Skin of body (tissue), 2 donors: ENCODE measurements around the gene GNG4. TPM values are rescaled to one million over a fixed set of nuclear protein-coding genes. Genes with fewer than 3 reads are reported as not detected.
A peak's percentile ranks its signal among the peaks of the same experiment; 100 is the strongest.
"Not testable (repeated sequence)": the region's sequence is repeated elsewhere in the genome, so short reads cannot be mapped to it uniquely, and the experiment has no call there.

Experiments used
- DNase-seq: peaks from one replicate; lab custom pipeline; 2025; lab: John Stamatoyannopoulos, UW
- total RNA-seq: library from RNA; depleted of rRNA; stranded (reverse); fragments of >200 nt; gene quantifications from one replicate; pipeline ENCODE4 v1.2.3, GENCODE V29; 2014

The GNG4 gene
- total RNA-seq, 1 donor from 2014 or later: 1.6 TPM

DNA sequence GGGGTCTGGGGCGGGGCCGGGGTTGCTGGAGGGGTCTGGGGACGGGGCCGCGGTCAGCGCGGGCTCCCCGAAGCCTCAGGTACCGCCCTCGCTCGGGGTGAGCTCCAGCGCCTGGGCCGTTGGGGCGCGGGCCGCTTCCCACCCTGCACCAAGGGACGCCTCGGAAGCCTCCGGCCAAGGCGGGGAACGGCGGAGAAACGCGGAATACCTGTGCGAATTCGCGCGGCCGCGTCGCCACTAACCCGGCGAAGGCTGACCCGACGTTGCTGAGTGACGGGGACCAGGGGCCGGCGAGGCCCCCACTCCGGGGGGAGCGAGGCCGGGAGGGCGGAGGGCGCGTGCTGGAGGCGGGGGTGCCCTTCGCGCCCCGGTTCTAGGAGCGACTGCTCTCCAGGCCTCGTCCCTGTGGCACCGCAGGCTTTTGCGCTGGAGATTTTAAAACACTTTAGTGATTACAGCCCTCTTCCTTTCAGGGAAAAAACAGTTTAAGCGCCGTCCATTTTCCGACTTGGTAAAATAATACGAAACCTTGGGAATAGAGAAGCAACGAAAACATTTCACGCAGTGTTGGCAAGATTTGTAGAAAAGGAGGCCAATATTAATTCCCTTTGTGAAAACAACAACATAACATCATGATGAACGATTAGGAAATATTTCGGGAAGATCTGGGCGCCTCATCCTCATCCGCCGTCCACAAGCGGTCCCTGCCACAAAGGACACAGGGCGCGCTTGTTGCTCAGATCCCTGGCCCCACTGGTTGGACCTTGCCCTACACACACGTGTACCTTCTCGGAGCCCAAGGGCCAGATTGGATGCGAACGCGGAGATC is 971 bp upstream of the GNG4 start:
- no peak for DNase-seq

DNA sequence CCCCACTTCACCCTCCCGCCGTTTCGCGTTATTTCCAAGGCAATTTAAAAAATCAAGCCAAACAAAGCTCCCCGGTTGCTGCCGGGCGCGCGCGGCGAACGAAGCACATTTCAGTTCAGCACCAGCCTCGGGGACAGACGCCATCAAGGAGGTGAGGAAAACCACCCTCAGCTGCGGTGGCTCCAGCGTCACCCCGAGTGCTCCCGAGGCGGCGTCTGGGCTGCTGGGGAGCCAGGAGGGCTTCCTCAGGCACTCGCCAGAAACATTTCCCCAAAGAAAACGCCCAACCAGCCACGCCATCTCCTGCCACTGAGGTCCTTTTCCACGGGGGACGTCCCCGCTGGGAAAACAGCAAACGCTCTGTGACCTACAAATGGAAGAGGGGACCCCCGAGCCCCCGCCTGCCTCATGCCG is 623 bp downstream of the GNG4 start:
- DNase-seq: peak; percentile 38

DNA sequence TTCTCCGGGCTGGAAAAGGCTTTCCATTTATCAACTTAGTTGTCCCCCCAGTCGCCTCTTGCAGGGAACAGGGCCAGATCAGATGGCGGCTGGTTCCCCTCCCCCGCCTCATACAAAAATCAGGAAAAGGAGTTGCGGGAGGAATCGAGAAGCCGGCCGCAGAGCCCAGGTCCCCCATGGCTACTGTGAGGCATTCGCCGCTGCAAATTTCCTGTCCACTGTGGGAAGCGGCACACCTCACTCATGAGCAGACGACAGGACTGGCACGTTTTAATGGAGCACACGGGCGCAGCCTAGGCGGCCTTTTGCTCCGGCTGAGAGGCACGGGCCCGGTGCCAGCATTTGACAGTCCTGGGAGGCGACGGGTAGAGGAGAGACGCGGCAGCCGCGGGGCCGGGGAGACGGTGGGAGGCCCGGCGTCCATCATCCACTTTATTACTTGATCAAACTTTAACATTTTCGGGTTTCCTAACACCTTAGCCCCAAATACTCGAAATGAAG is 1.1 kb downstream of the GNG4 start:
- DNase-seq: no peak

DNA sequence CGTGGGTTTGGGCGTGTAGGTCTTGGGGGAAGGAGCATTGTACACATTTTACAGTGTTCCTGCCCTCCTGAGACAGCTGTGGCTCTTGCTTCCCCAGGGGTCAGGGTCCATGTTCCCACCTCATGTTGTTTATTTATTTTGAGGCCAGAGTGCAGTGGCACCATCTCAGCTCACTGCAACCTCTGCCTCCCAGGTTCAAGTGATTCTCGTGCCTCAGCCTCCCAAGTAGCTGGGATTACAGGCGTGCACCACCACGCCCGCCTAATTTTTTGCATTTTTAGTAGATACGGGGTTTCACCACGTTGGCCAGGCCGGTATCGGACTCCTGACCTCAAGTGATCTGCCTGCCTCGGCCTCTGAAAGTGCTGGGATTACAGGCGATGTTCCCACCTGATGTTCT is 2.0 kb downstream of the GNG4 start:
- DNase-seq: not testable (repeated sequence)

DNA sequence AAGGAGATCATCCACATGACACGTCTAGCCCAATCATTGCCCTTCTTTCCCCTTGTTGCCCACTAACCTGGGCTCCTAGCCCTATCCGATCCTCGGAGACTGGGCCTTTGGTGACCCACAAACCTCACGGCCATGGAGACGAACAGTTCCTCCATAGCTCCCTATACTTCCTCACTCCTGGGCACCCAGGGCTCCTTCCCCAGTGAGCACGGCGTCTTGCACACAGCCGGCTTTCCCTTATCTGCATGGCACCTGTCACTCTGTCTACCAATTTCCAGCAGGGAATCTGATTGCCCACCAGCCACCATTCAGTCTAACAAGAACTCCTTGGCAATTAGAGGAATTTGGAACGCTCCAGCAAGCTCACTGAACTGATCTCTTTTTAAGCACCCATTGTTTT is 3.1 kb downstream of the GNG4 start:
- DNase-seq: no peak

DNA sequence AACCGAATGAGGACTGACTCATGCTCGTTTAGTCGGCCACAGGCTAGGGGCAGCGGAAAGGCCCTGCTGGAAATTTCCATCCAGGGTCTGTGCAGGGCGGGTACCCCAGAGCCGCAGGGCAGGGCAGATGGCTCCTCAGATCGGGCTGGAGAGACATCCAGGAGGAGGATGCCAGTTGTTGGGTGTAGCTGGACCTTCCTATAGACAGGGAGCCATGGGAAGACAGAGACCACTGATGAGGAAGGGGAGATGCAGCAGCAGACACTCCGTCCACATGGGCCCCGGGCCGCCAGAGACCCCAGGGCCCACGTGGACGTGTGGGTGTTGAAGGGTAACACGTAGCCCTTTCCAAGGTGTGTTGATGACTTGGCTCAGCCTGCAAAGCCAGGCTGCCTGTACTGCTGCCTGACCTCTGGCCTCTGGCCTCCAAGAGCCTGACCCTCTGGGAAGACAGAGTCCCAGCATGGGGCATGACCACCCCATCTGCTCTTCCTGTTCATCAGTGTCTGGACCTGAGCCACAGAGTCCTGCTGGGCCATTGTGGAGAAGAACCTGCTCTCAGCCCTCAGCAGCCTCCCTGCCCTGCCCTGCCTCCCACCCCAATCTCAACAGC is 4.8 kb downstream of the GNG4 start:
- no peak for DNase-seq

DNA sequence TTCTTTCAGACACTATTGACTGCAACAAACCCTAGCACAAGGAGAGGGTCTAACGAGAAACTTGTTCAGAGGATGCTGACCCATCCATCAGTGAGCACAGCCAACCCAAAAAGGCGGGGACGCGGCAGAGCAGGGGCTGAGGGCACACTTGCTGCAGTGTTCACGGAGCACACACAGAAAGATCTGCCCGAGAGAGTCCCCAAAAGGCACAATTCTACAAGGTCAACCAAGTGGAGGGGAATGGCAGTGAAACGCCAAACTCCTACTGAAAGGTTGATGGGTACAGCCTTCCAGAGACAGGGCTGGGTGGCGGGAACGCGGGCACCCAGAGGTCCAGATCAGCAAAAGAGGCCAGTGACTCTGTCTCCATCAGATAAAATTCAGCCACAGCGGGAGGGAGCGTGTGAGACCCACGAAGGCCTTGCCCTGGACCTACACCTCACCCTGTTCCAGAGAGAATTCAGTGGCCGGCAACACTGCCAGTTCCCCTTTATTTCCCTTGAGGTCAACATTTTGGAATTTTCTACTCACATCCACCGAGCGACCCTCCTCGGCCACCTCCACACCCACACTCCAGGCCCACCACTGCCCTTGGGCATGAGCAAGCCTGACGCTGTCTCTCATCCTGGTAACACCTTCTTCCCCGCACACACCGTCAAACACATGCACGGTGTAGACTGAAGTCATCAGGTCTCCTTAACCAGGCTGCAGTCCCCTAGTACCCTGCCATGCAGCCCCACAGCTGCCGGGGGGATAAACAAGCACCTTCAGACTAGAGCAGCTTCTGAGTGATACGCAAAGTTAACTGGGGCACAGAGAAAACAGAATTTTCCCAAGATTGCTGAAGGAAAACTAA is 5.5 kb downstream of the GNG4 start:
- DNase-seq: no peak

DNA sequence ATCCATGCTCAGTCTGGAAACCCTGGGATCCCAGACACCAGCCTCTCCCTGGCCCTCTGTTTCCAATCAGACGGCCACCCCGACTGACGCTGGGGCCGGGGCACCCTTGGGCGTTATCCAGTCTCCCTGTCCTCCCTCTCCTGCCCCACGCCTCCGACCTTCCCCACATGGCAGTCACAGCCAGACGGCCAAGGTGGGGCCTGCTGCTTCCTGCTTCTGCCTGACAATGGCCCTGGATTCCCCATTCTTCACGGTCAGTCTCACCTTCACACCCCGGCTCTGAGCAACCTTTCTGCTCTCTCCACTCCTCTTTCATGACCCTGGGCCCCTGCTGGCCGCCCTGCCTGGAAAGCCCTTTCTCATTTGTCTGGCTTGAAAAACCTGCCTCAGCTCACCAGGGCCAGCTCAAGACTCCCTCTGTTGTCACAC is 6.6 kb downstream of the GNG4 start:
- no peak for DNase-seq

DNA sequence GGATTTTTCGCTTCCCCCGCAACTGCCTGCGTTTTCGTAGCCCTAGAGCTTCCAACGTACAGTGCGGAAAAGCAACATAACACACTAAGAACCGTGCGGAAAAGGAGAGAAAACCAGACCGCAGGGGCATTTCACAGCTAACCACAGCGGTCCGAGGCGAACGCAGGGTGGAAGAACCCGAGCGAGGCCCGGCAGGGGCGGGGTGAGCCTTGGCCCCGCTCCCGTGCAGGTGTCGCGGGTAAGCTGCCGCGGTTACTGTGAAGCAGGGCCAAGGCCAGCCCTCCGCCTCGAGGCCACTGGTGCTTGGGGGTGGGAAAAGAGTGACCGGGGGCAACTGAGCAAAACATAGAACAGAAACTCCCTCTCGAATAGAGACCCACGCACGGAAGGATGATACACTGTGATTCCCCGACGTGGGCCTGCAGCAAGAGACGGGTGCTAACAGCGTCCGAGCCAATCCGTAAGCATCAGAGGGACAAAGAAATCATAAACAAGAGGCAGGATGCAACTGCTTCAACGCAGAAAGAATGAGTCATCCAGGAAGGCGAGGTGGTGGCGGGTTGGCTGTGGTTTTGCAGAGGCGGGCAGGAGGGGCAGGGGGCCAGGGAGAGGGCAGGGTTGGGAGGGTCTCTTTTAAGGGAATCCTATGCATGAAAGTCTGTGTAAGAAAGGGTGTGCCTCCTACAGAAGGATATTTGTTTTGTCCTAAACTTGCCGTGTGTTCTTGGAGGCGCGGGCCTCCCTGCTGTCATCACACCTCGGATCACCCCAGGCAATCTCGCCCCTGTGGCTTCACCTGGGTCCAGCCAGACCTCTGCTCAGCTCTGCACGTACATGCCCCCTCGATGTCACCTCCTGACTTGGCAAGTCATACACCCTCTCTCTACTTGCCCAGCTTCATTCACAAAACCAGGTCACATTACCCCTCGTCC is 7.3 kb downstream of the GNG4 start:
- DNase-seq: no peak

DNA sequence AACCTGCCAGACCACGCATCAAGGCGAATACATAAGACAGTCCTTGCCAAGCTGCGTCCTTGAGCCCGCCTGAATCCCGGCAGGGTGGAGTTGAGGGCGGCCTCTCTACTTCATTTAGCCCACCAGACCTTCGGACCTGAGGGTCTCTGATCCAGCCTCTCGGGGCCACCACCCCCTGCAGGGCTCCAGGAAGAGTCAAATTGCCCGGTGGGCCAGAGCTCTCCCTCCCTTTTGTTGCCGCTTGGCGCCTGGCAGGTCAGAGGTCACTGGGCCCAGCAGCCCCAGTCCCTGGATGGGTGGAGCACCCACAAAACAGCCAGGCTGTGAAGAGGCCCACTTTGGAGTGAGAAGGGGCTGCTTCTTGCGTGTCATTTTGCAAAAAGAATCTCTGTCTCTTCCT is 9.0 kb downstream of the GNG4 start:
- no peak for DNase-seq

DNA sequence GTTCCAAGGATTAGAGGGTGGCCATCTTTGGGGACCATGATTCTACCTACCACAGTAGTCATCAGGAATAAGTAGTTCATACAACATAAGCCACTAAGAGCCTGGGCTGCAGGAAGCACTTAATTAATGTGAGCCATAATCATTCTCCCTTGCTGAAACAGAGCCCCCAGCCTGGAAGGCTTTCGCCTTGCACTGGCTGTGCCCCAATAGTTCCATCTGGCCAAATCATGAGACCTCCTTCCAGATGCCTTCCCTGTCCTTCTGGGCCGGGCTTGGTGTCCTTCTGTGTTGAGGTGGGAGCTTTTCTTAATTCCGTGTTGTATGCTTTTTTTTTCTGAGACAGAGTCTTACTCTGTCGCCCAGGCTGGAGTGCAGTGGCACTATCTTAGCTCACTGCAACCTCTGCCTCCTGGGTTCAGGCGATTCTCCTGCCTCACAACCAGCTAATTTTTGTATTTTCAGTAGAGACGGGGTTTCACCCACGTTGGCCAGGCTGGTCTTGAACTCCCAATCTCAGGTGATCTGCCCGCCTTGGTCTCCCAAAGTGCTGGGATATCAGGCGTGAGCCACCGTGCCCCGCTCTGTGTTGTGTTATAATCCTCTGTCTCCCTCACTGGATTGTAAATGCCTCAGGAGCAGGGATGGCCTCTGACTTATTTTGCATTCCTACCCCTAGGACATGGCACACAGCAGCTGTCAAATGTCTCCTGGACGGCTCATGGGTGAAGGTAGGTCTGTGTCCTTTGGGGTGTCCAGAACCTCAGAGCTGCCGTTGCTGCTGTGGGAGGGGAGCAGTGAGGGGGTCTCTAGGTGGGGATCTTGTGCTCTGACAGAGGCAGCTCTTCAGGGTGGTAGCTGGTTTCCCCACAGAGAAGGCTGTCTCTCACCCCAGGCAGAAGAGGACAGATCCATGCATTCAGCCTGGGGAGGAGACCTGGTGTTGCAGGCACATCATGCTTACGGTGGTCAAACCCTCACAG is 10.1 kb downstream of the GNG4 start:
- no peak for DNase-seq

DNA sequence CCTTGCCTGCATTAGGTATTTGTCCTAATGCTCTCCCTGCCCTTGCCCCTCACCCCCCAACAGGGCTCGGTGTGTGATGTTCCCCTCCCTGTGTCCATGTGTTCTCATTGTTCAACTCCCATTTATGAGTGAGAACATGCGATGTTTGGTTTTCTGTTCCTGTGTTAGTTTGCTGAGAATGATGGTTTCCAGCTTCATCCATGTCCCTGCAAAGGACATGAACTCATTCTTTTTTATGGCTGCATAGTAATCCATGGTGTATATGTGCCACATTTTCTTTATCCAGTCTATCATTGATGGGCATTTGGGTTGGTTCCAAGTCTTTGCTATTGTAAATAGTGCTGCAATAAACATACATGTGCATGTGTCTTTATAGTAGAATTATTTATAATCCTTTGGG is 11.0 kb downstream of the GNG4 start:
- DNase-seq: not testable (repeated sequence)

DNA sequence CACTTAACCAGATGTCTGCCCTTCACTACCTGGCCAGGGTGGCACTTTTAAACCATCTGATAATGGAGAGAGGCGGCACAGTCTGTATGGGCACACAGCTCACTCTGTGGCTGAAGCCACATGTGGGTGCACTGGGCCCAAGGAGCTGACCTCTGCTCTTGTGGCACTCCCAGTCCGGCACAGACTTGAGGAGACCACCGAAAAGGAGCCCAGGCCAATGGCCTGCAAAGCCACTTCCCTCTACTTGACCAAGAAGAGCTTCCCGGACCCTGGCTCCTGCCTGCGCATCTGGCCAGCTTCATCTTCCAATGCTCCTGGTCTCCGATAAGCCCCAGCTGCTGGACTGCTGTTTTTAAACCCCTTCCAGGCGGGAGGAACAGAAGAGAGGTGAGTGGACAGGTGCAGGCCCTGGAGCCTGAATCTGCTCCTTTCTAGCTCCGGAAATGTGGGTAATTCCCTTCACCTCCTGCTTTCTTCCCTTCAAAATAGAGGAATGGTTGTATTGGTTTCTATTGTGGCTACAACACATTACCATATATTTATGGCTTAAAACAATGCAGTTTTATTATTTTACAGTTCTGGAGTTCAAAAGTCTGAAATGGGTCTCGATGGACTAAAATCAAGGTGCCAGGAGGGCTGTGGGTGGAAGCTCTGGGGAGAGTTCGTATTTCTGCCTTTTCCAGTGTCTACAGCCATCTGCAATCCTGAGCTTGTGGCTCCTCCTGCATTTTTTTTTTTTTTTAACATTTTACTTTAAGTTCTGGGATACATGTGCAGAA is 11.6 kb downstream of the GNG4 start:
- no peak for DNase-seq

DNA sequence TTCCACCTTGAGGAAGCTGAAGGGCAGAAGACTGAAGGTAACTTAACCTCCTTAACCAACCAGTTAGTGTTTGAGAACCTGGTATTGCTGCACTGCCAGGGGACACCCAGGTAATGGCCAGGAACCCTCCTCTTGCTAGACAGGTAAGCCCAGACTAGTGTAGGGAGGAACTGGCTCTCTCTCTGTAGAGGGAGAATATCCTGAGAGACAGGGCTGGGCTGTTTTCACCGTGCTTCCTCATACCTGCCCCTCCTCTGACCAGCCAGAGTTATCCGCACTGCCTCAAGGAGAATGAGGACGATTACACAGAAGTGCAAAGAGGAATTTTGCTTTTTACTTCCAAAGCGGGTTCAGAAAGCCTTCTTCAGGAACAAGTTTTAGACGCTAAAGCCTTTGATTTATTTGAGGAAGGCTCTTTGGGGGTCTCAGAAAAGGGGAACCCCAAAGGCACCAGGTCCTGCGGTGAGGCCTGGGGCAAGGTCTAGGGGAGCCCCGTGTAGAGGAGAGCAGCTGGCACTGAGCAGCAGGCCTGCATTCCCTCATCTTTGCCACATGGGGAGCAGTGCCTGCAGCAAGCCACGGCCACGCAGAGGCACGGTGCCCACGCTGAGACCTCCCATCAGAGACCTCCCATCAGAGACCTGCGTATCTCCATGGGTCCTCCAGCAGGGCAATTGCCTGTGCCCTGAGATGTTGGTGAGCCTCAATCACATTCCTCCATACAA is 13.5 kb downstream of the GNG4 start:
- DNase-seq: no peak

DNA sequence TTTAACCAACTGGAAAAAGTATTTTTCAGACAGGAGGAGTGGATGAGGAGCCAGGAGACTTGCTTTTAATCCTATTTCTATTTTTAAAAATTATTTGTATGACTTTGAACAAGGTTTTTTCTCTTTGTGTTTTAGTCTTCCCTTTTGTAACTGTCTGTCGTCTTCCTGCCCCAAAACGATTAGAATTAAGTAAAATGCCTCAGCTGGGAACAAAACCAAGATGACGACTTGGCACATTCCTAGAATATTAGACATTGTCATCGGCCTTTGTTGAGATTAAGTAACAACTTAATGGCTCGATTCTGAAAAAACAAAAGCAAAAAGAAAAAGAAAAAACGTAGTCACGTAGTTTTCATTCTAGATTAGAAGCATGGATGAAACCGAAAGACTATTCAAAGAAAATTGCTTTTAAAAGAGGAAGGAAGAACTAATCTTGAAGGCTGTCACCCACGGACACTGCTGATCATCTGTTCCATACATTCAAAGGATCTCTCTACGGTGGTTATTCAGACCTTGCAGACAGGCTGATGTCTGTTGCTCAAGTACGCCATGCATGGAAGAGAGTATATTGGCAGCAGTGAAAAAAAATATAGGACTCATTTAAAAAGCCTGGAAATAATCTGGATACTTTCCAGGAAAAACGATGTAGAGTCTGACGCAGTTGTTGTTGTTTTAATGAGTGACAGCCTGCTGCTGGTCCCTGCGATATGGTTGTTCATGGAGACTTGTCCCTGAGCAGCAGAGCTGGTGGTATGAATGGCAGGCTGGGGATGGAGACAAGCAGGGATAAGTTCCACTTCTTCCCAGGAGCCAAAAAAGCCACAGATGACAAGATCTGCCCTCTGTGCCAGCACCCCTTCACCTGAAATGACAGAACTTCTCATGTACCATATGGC is 16.8 kb downstream of the GNG4 start:
- peak; percentile 28 for DNase-seq

DNA sequence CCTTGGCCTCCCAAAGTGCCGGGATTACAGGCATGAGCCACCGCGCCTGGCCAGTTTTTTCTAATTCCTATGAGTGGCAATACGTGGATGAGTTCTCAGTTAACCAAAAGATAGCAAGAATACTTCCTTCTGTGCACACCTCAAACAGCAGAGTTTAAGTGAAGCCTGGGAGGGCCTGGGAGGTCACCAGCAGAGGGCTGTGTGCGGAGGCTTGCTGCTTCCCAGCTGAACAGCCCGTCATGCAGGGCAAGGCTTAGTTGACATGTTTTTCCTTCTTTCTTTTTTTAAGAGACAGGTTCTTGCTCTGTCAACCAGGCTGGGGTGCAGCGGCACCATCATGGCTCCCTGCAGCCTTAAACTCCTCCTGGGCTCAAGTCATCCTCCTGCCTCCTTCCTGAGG is 17.8 kb downstream of the GNG4 start:
- no peak for DNase-seq
